H9 (cell line): Measurements from ENCODE around the gene EPB41. TPM values are rescaled to one million over a fixed set of nuclear protein-coding genes. Genes with fewer than 3 reads are reported as not detected.

Experiments used
- DNase-seq: peaks from one replicate; pipeline ENCODE4 v3.0.0-alpha.2; 2017
- H2AFZ ChIP-seq: one replicate; pipeline ENCODE4 v1.6.1; 2013; ENCODE audit warnings: mild to moderate bottlenecking, low read length, control low read depth, moderate library complexity
- H2AK5ac ChIP-seq: 2 replicates; pipeline ENCODE4 v1.6.1; 2013; ENCODE audit warnings: low read length, control low read depth, mixed read lengths; ENCODE audit not compliant: insufficient read length
- H2BK120ac ChIP-seq: one replicate; pipeline ENCODE4 v1.6.1; 2013; ENCODE audit warnings: low read depth, mild to moderate bottlenecking, low read length, control low read depth, inconsistent platforms; ENCODE audit not compliant: poor library complexity, severe bottlenecking
- H2BK12ac ChIP-seq: 2 replicates; pipeline ENCODE4 v1.6.1; 2013; ENCODE audit warnings: low read length, control low read depth, mixed read lengths, low read depth; ENCODE audit not compliant: insufficient read length
- H2BK15ac ChIP-seq: 2 replicates; pipeline ENCODE4 v1.6.1; 2013; ENCODE audit warnings: low read depth, low read length, control low read depth
- H2BK20ac ChIP-seq: one replicate; pipeline ENCODE4 v1.6.1; 2013; ENCODE audit warnings: low read depth, mild to moderate bottlenecking, low read length, control low read depth, inconsistent platforms; ENCODE audit not compliant: poor library complexity, severe bottlenecking
- H2BK5ac ChIP-seq: 2 replicates; pipeline ENCODE4 v1.6.1; 2013; ENCODE audit warnings: low read length, control low read depth, mixed read lengths; ENCODE audit not compliant: insufficient read length
- H3K14ac ChIP-seq: 2 replicates; pipeline ENCODE4 v1.6.1; 2013; ENCODE audit warnings: low read length, control low read depth; ENCODE audit not compliant: insufficient read depth
- H3K18ac ChIP-seq: 2 replicates; pipeline ENCODE4 v1.6.1; 2013; ENCODE audit warnings: low read depth, mild to moderate bottlenecking, mixed read lengths, low read length, control low read depth; ENCODE audit not compliant: insufficient read length
- H3K23ac ChIP-seq: 2 replicates; pipeline ENCODE4 v1.6.1; 2013; ENCODE audit warnings: low read length, control low read depth, mixed read lengths, low read depth; ENCODE audit not compliant: insufficient read length
- H3K23me2 ChIP-seq: 2 replicates; pipeline ENCODE4 v1.6.1; 2013; ENCODE audit warnings: low read depth, mild to moderate bottlenecking, mixed read lengths, low read length, control low read depth; ENCODE audit not compliant: insufficient read length, poor library complexity, severe bottlenecking
- H3K27ac ChIP-seq: 2 replicates; pipeline ENCODE4 v1.5.1; 2013; ENCODE audit warnings: low read length, control low read depth, mixed read lengths, low read depth; ENCODE audit not compliant: insufficient read length
- H3K27me3 ChIP-seq: 2 replicates; pipeline ENCODE4 v1.6.1; 2013; ENCODE audit warnings: low read length, control low read depth, inconsistent platforms; ENCODE audit not compliant: insufficient read depth
- H3K4ac ChIP-seq: 2 replicates; pipeline ENCODE4 v1.6.1; 2013; ENCODE audit warnings: low read depth, mild to moderate bottlenecking, control low read depth, inconsistent platforms, low read length, moderate library complexity
- H3K4me1 ChIP-seq: 2 replicates; pipeline ENCODE4 v1.6.1; 2013; ENCODE audit warnings: low read length, control low read depth, inconsistent platforms; ENCODE audit not compliant: insufficient read depth
- H3K4me2 ChIP-seq: 2 replicates; pipeline ENCODE4 v1.6.1; 2013; ENCODE audit warnings: low read length, control low read depth, mixed read lengths; ENCODE audit not compliant: insufficient read length, insufficient read depth
- H3K56ac ChIP-seq: 2 replicates; pipeline ENCODE4 v1.6.1; 2013; ENCODE audit warnings: low read depth, mild to moderate bottlenecking, mixed read lengths, low read length, control low read depth; ENCODE audit not compliant: insufficient read length
- H3K79me1 ChIP-seq: 2 replicates; pipeline ENCODE4 v1.6.1; 2013; ENCODE audit warnings: low read depth, mild to moderate bottlenecking, moderate library complexity, low read length, control low read depth, inconsistent platforms; ENCODE audit not compliant: insufficient read depth, poor library complexity, severe bottlenecking
- H3K79me2 ChIP-seq: 2 replicates; pipeline ENCODE4 v1.6.1; 2013; ENCODE audit warnings: low read length, control low read depth, inconsistent platforms; ENCODE audit not compliant: insufficient read depth
- H3K9ac ChIP-seq: 2 replicates; pipeline ENCODE4 v1.6.1; 2013; ENCODE audit warnings: low read length, control low read depth, mixed read lengths; ENCODE audit not compliant: insufficient read length; ENCODE audit errors: extremely low read depth
- H3K9me3 ChIP-seq: one replicate; pipeline ENCODE4 v1.6.1; 2013; ENCODE audit warnings: low read depth, low read length, inconsistent platforms; ENCODE audit not compliant: control insufficient read depth
- H3T11ph ChIP-seq: one replicate; pipeline ENCODE4 v1.6.1; 2013; ENCODE audit warnings: mild to moderate bottlenecking, low read length, control low read depth, inconsistent platforms
- H4K20me1 ChIP-seq: one replicate; pipeline ENCODE4 v1.6.1; 2013; ENCODE audit not compliant: control insufficient read depth, insufficient read length, insufficient read depth
- H4K5ac ChIP-seq: 2 replicates; pipeline ENCODE4 v1.6.1; 2013; ENCODE audit warnings: low read depth, mild to moderate bottlenecking, mixed read lengths, low read length, control low read depth; ENCODE audit not compliant: insufficient read length
- H4K8ac ChIP-seq: replicated peaks from 2 replicates; pipeline ENCODE4 v1.6.1; 2013; ENCODE audit warnings: low read length, control low read depth, mixed read lengths, low read depth; ENCODE audit not compliant: insufficient read length
- H4K91ac ChIP-seq: 2 replicates; pipeline ENCODE4 v1.6.1; 2013; ENCODE audit warnings: low read depth, mild to moderate bottlenecking, moderate library complexity, mixed read lengths, low read length, control low read depth; ENCODE audit not compliant: insufficient read length
- H3K27ac Mint-ChIP-seq, 3 experiments: 2 replicates in 2 of 3; 3 replicates in 1 of 3; pipeline ENCODE4 v1.8.0; 2020 to 2021; ENCODE audit warnings: mixed read lengths in 3 of 3, mild to moderate bottlenecking in 1 of 3, moderate library complexity in 1 of 3
- H3K27me3 Mint-ChIP-seq: 2 replicates; pipeline ENCODE4 v1.8.0; 2021; ENCODE audit warnings: low read depth, mild to moderate bottlenecking, moderate library complexity, mixed read lengths
- H3K36me3 Mint-ChIP-seq, 3 experiments: 2 replicates in 2 of 3; 3 replicates in 1 of 3; pipeline ENCODE4 v1.8.0; 2020 to 2021; ENCODE audit warnings: low read depth in 3 of 3, mixed read lengths in 3 of 3; ENCODE audit not compliant: insufficient read depth in 1 of 3
- H3K4me1 Mint-ChIP-seq, 2 experiments: 2 replicates each; pipeline ENCODE4 v1.8.0; 2020; ENCODE audit warnings: mixed read lengths in 2 of 2
- H3K4me3 Mint-ChIP-seq, 2 experiments: 2 replicates in 1 of 2; 3 replicates in 1 of 2; pipeline ENCODE4 v1.8.0; 2020 to 2021; ENCODE audit warnings: mild to moderate bottlenecking in 2 of 2, mixed read lengths in 2 of 2, moderate library complexity in 1 of 2
- H3K9me3 Mint-ChIP-seq, 2 experiments: 2 replicates in 1 of 2; 3 replicates in 1 of 2; pipeline ENCODE4 v1.8.0; 2020; ENCODE audit warnings: mild to moderate bottlenecking in 2 of 2, mixed read lengths in 2 of 2, moderate library complexity in 1 of 2
- CTCF ChIP-seq: fragments of 200-600 bp; sonication (generic); conservative IDR thresholded peaks from 3 replicates; pipeline ENCODE4 v1.8.0; 2021; ENCODE audit warnings: antibody characterized with exemption, mild to moderate bottlenecking
- WGBS: extraction: QIAGEN DNeasy Blood & Tissue Kit; methylation state at CpG from one replicate; pipeline ENCODE4 v1.1.7; 2013; ENCODE audit warnings: missing lambda C conversion rate, low lambda C conversion rate, mixed read lengths; ENCODE audit not compliant: insufficient read length; ENCODE audit errors: extremely low coverage; 5-methylcytosine and 5-hydroxymethylcytosine counted together
- total RNA-seq: library from RNA; stranded (reverse); gene quantifications from 2 replicates; pipeline ENCODE4 v1.2.1, GENCODE V29; 2021

The EPB41 gene
- total RNA-seq, 1 experiment from 2014 or later: 75.4 TPM

- Mint-ChIP-seq H3K9me3 (no peaks in the 10 kb centered on the region), H3K4me3 (no peak overlapping the region), H3K36me3 (no peaks in the 10 kb centered on the region; a peak in 1 of 7 replicates), H3K27me3 (no peaks in the 10 kb centered on the region), H3K27ac (peak overlapping the region in 1 of 3 experiments; percentile 44; a peak in 3 of 7 replicates), H3K4me1 (peaks cover 0 to 3% of the 10 kb centered on the region in 2 experiments; a peak in 1 of 4 replicates)
- Histone ChIP-seq H2AFZ (no peak overlapping the region), H2BK5ac (no peak overlapping the region), H3K27ac (no peak overlapping the region), H2BK12ac (no peak overlapping the region), H3K23ac (no peak overlapping the region), H2BK20ac (no peak overlapping the region), H4K20me1 (no peaks in the 10 kb centered on the region), H3K27me3 (no peaks in the 10 kb centered on the region), H3K9me3 (no peaks in the 10 kb centered on the region), H3K4me1 (no peaks in the 10 kb centered on the region), H3K79me2 (no peaks in the 10 kb centered on the region), H3K14ac (no peak overlapping the region), H3K9ac (no peak overlapping the region), H4K8ac (no peak overlapping the region), H3T11ph (no peak overlapping the region), H3K56ac (no peak overlapping the region), H2AK5ac (no peak overlapping the region), H4K91ac (no peak overlapping the region), H2BK120ac (no peak overlapping the region), H4K5ac (no peak overlapping the region), H3K4me2 (no peak overlapping the region), H3K4ac (no peak overlapping the region), H3K23me2 (no peaks in the 10 kb centered on the region), H3K79me1 (no peaks in the 10 kb centered on the region), H3K18ac (no peak overlapping the region), H2BK15ac (no peak overlapping the region)
- no peak for TF ChIP-seq CTCF
- DNase-seq: no peak
- WGBS: no CpG with 5 or more reads among the region's 3 CpGs
These were observed 97.4 kb downstream of the EPB41 start for GRCh38 chr1:29011775-29012174.
